Measurements from ENCODE around the gene PPP1R14D.

Gene PPP1R14D

DNA sequence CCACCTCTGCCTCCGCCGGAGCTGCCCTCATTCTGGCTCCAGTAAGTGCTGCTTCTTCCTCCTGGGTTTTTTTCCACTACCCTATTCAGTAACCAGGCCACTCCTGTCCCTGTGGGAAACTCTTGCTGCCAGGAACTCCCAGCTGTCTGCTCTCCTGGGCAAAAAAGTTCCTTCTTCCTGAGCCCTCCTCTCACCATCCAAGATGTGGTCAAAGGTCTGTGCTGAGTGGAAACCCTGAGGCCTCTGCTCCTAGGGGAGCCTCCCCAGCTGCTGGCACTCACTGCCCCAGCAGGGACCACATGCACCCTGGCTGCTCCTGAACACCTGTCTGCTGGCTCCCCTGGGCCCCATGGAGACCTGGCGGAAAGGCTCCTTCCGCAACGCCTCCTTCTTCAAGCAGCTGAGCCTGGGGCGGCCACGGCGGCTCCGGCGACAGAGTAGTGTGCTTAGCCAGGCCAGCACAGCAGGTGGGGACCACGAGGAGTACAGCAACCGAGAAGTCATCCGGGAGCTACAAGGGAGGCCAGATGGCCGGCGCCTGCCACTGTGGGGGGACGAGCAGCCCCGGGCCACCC is 58.3 kb downstream of the PPP1R14D start:
- ChIA-PET POLR2A (ENCODE audit: low non-redundant PET) (interaction anchor here (0.6 to 1.2 kb wide), 3 partner anchors 8 to 44 kb away, joined by 3 read pairs; no protein-coding TSS in a partner anchor), CTCF (interaction anchor here (0.6 to 3.1 kb wide), 6 partner anchors 12 to 244 kb away, joined by 3 to 18 read pairs (median 3); no protein-coding TSS in a partner anchor)
- no peak for TF ChIP-seq CTCF (conservative IDR thresholded peaks at IDR 0.05; ENCODE audit: low read depth)
- H3K27ac ChIP-seq: peak overlapping the region; percentile 99
- no peak for DNase-seq (ENCODE audit: low spot score)

GRCh38 chr15:40769274-40770146 is 59.0 kb downstream of the PPP1R14D start, which contains the start of gene C15orf62:
Gene C15orf62, plus strand, starts transcription at chr15:40769980. Its CDS starts 516 bp downstream, at chr15:40770496.
- TF ChIP-seq CTCF (conservative IDR thresholded peaks at IDR 0.05; ENCODE audit: low read depth): no peak
- CTCF ChIA-PET: interaction anchor here (0.6 to 3.1 kb wide), 5 partner anchors 13 to 328 kb away, joined by 3 to 18 read pairs (median 5); partner anchors contain the start of genes BAHD1 and VPS18
- POLR2A ChIA-PET (ENCODE audit: low non-redundant PET): interaction anchor here (0.6 to 1.2 kb wide), 3 partner anchors 9 to 44 kb away, joined by 3 read pairs; no protein-coding TSS in a partner anchor
- peak; percentile 91 for DNase-seq (ENCODE audit: low spot score)
- peak within 1 kb of the TSS; percentile 99 for H3K27ac ChIP-seq

DNA sequence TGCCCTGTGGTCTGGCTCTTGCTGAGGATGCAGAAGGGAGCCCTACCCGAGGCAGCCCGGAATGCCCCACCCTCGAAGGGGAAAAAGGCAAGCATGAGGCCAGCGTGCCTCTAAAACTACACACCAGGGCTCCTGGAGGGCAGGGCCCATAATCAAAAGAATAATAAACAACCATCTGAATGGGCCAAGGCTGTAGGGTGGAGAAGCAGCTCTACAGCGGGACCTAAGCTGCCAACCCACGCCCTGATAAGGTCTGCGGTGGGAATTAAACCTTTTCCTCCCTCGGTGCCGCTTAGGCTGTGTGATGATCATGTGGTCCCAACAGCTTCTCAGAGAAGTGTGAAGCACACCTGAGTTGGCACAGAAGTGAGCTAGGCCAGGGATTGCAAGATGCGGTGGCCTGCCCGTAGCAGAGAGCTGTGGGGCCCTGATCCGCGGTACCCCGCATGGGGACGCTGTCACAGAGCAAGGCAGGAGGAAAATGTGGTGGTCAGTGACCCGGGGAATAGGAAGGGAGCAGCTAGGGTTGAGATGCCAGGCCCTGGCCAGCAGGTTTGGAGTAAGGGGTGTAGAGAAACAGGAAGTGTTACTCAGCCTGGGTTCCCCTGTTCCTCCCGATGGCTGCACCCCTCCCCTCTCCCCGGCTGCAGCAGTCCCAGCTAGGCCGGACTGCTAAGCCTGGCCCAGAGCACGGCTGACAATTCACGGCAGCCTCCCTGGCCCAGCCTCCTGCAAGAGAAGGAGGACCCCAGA is 59.8 kb downstream of the PPP1R14D start:
- peak overlapping the region; percentile 99 for H3K27ac ChIP-seq
- no peak for TF ChIP-seq CTCF (conservative IDR thresholded peaks at IDR 0.05; ENCODE audit: low read depth)
- ChIA-PET POLR2A (ENCODE audit: low non-redundant PET) (interaction anchor here (1.2 kb wide), 1 partner anchor 12 kb away, joined by 3 read pairs; no protein-coding TSS in a partner anchor), CTCF (interaction anchor here (0.9 to 3.1 kb wide), 3 partner anchors 22 to 328 kb away, joined by 3 to 18 read pairs (median 5); partner anchors contain the start of genes BAHD1 and VPS18)
- no peak for DNase-seq (ENCODE audit: low spot score)

GRCh38 chr15:40767838-40768500 is 60.5 kb downstream of the PPP1R14D start:
- ChIA-PET POLR2A (ENCODE audit: low non-redundant PET) (no interaction called here), CTCF (no interaction called here)
- DNase-seq (ENCODE audit: low spot score): no peak
- no peak for TF ChIP-seq CTCF (conservative IDR thresholded peaks at IDR 0.05; ENCODE audit: low read depth)
- peak overlapping the region; percentile 99 for H3K27ac ChIP-seq

- peak; percentile 54 for DNase-seq (ENCODE audit: low spot score)
- H3K27ac ChIP-seq: peak overlapping the region; percentile 99
Observed at GRCh38 chr15:40766906-40767837, 61.3 kb downstream of the PPP1R14D start.

More at GRCh38 chr15:40766906-40767837, 61.3 kb downstream of the PPP1R14D start:
- ChIA-PET CTCF (interaction anchor here (0.7 to 5.5 kb wide), 3 partner anchors 15 to 448 kb away, joined by 3 to 21 read pairs (median 3); no protein-coding TSS in a partner anchor), POLR2A (ENCODE audit: low non-redundant PET) (interaction anchor here (1.3 kb wide), 1 partner anchor 91 kb away, joined by 3 read pairs; no protein-coding TSS in a partner anchor)
- TF ChIP-seq CTCF (conservative IDR thresholded peaks at IDR 0.05; ENCODE audit: low read depth): no peak
